ENCODE data around the gene MAGI2. TPM values are rescaled to one million over a fixed set of nuclear protein-coding genes. Genes with fewer than 3 reads are reported as not detected.

Gene MAGI2
- total and polyA plus RNA-seq, 2 donors (not counting 3 experiments of a cell fraction or from before 2014, with no cell fraction given), result 0.28 to 6.0 TPM

DNA sequence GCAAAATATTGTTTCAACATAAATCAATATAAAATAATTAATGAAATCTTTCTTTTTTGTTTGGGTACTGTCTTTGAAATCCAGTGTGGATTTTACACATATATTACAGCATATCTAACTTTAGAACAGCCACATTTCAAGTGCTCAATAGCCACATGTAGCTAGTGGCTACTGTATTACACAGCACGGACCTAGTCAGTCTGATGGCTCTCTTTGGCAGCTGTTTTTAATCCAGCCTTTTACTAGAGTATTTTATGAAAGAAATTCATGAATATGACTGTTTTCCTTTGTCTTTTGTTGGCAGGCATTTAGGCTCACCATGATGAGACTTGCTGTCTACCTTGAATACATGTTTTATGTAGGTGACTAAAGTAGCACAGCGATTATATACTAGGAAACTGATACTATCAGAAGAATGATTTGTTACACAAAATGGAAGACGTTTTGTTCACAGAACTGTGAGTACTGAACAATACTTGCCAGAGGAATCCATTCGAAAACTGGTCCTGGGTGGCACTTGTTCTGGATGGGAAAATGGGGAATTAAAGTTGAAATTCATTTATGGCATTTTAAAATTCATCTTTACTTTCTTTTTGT, 1268.2 kb downstream of the MAGI2 start:
- no peaks in the 10 kb centered on the region for H4K20me1 ChIP-seq (replicated peaks; ENCODE audit: control insufficient read depth, extremely low read depth, insufficient read depth, low read length)
- FAIRE-seq (no peak), DNase-seq (ENCODE audit: low read depth, low spot score) (no peak)
- H3K4me3 ChIP-seq (replicated peaks in 1 of 3; ENCODE audit: insufficient read depth in 1 of 3, low read depth in 1 of 3, low read length in 3 of 3), result no peak overlapping the region
- H3K27ac ChIP-seq (ENCODE audit: insufficient read depth, low read depth, low read length), result no peak overlapping the region
- H3K27me3 ChIP-seq (ENCODE audit: control insufficient read depth in 2 of 2, insufficient read depth in 2 of 2, low read length in 2 of 2), result no peaks in the 10 kb centered on the region
- BruUV-seq (replicated peaks), result no TSS peak
- H3K9me3 ChIP-seq (replicated peaks; ENCODE audit: control insufficient read depth, insufficient read depth, low read length), result no peaks in the 10 kb centered on the region
- TF ChIP-seq POLR2A (IDR thresholded peaks at IDR 0.05; ENCODE audit: low read depth, low read length) (no peak), FOS (IDR thresholded peaks at IDR 0.05; ENCODE audit: borderline replicate concordance, insufficient read depth, low read length) (no peak), GATA2 (IDR thresholded peaks at IDR 0.05; ENCODE audit: insufficient read depth, insufficient read length, low read depth, low read length) (no peak)
- TF ChIP-seq, protein P1, sequence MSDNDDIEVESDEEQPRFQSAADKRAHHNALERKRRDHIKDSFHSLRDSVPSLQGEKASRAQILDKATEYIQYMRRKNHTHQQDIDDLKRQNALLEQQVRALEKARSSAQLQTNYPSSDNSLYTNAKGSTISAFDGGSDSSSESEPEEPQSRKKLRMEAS (IDR thresholded peaks at IDR 0.05; ENCODE audit: insufficient read depth, insufficient read length), result no peak
- intact Hi-C loops (cut with micrococcal nuclease), result no loop called here
- no peaks in the 10 kb centered on the region for H3K79me2 ChIP-seq (ENCODE audit: control insufficient read depth, insufficient read depth, low read length)
- no peaks in the 10 kb centered on the region for H3K36me3 ChIP-seq (ENCODE audit: control insufficient read depth in 2 of 2, extremely low read depth in 1 of 2, insufficient read depth in 2 of 2, low read length in 2 of 2)
- POLR2A ChIA-PET, result no interaction called here
- H3K9me1 ChIP-seq (replicated peaks; ENCODE audit: control insufficient read depth, extremely low read depth, insufficient read depth, low read length), result no peaks in the 10 kb centered on the region
- no peak overlapping the region for H3K9ac ChIP-seq (replicated peaks; ENCODE audit: extremely low read depth, insufficient read depth, low read length)
- CTCF ChIA-PET, result interaction anchor here (1.3 to 1.9 kb wide), 2 partner anchors 15 to 51 kb away, joined by 5 to 6 read pairs; no protein-coding TSS in a partner anchor
- no peak overlapping the region for H3K4me2 ChIP-seq (ENCODE audit: insufficient read depth, low read length)
- dilution Hi-C loops (cut with MboI; ENCODE audit: extremely low pct_ligation_motif_present, low sequenced_read_pairs), result no loop called here
- H2AFZ ChIP-seq (ENCODE audit: low read depth, low read length), result no peak overlapping the region
- H3K4me1 ChIP-seq (ENCODE audit: control insufficient read depth, extremely low read depth, insufficient read depth, low read length), result no peaks in the 10 kb centered on the region

DNA sequence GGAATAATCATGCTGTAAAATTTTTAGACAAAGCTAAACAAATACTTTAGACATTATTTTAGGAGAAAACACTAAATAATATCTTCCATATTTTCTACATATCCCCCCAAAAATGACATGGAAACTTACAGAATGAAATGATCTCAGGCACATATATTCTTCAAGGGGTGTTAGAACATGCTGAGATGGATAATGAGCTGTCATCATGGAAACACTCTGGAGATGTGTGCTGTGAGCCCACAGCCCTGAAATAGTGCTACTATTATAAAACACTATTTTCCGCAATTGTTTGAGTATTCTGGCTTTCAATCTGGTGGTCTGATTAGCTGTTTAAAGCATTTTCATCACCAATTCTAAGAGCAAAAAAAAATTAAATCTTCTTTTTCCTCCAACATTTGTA, 1269.2 kb downstream of the MAGI2 start:
- CTCF ChIA-PET, result interaction anchor here (1.3 to 1.9 kb wide), 2 partner anchors 15 to 50 kb away, joined by 5 to 6 read pairs; no protein-coding TSS in a partner anchor
- Histone ChIP-seq H3K4me1 (ENCODE audit: control insufficient read depth, extremely low read depth, insufficient read depth, low read length) (no peaks in the 10 kb centered on the region), H3K27ac (ENCODE audit: insufficient read depth, low read depth, low read length) (no peak overlapping the region), H3K9me1 (replicated peaks; ENCODE audit: control insufficient read depth, extremely low read depth, insufficient read depth, low read length) (no peaks in the 10 kb centered on the region), H3K4me3 (replicated peaks in 1 of 3; ENCODE audit: insufficient read depth in 1 of 3, low read depth in 1 of 3, low read length in 3 of 3) (no peak overlapping the region), H3K4me2 (ENCODE audit: insufficient read depth, low read length) (no peak overlapping the region), H4K20me1 (replicated peaks; ENCODE audit: control insufficient read depth, extremely low read depth, insufficient read depth, low read length) (no peaks in the 10 kb centered on the region), H3K9ac (replicated peaks; ENCODE audit: extremely low read depth, insufficient read depth, low read length) (no peak overlapping the region), H3K9me3 (replicated peaks; ENCODE audit: control insufficient read depth, insufficient read depth, low read length) (no peaks in the 10 kb centered on the region), H3K27me3 (ENCODE audit: control insufficient read depth in 2 of 2, insufficient read depth in 2 of 2, low read length in 2 of 2) (no peaks in the 10 kb centered on the region), H3K79me2 (ENCODE audit: control insufficient read depth, insufficient read depth, low read length) (no peaks in the 10 kb centered on the region), H2AFZ (ENCODE audit: low read depth, low read length) (no peak overlapping the region), H3K36me3 (ENCODE audit: control insufficient read depth in 2 of 2, extremely low read depth in 1 of 2, insufficient read depth in 2 of 2, low read length in 2 of 2) (no peaks in the 10 kb centered on the region)
- FAIRE-seq, result no peak
- TF ChIP-seq POLR2AphosphoS5 (IDR thresholded peaks at IDR 0.05; ENCODE audit: insufficient read depth, low read depth, low read length) (no peak), FOS (IDR thresholded peaks at IDR 0.05; ENCODE audit: borderline replicate concordance, insufficient read depth, low read length) (no peak), POLR2A (IDR thresholded peaks at IDR 0.05; ENCODE audit: low read depth, low read length) (no peak), JUN (IDR thresholded peaks at IDR 0.05; ENCODE audit: borderline replicate concordance, insufficient read depth, insufficient read length, low read depth) (no peak)
- intact Hi-C loops (cut with micrococcal nuclease) (no loop called here), dilution Hi-C loops (cut with MboI; ENCODE audit: extremely low pct_ligation_motif_present, low sequenced_read_pairs) (no loop called here)
- no TSS peak for BruUV-seq (replicated peaks)
- DNase-seq (ENCODE audit: low read depth, low spot score), result no peak
- POLR2A ChIA-PET, result no interaction called here
